Measurements from ENCODE around the gene DLGAP1.

DNA sequence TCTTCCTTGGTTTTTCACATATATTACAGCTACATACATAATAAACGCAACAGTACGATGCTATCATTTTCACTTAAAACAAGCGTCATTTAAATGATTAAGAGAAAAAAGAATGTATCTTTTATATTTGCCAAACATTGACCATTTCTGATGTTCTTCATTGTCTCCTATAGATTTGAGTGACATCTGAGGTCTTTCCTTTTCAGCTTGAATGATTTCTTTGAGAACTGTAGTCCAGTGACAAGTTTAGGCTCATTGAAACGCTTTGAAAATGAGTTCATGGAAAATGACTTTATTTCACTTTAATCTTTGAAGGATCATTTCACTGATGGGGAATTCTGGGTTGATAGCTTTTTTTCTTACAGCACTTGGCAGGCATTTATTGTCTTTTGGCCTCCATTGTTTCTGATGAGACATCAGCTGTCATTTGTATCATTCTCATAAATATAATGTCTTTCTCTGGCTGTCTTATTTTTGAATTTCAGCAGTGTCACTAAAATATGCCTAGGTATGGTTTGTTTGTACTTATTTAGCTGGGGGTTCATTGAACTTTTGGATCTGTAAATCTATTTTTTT is 994.2 kb downstream of the DLGAP1 start:
- TF ChIP-seq, protein P1, sequence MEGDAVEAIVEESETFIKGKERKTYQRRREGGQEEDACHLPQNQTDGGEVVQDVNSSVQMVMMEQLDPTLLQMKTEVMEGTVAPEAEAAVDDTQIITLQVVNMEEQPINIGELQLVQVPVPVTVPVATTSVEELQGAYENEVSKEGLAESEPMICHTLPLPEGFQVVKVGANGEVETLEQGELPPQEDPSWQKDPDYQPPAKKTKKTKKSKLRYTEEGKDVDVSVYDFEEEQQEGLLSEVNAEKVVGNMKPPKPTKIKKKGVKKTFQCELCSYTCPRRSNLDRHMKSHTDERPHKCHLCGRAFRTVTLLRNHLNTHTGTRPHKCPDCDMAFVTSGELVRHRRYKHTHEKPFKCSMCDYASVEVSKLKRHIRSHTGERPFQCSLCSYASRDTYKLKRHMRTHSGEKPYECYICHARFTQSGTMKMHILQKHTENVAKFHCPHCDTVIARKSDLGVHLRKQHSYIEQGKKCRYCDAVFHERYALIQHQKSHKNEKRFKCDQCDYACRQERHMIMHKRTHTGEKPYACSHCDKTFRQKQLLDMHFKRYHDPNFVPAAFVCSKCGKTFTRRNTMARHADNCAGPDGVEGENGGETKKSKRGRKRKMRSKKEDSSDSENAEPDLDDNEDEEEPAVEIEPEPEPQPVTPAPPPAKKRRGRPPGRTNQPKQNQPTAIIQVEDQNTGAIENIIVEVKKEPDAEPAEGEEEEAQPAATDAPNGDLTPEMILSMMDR (IDR thresholded peaks at IDR 0.05) = no peak
- TF ChIP-seq POLR2A (IDR thresholded peaks at IDR 0.05) = no peak

Data from breast epithelium (tissue), 3 donors.